Activated CD4-positive, alpha-beta memory T cell treated with anti-CD3 and anti-CD28 coated beads for 36 hours (primary cell): Measurements from ENCODE around the gene KIF18B. TPM values are rescaled to one million over a fixed set of nuclear protein-coding genes. Genes with fewer than 3 reads are reported as not detected.

Experiments
- microRNA-seq: library from miRNA; unstranded; fragments of <30 nt; microRNA quantifications from one replicate; pipeline ENCODE4 v1.2.0, GENCODE V29; 2022; ENCODE audit warnings: borderline number of aligned reads, borderline microRNAs expressed, borderline replicate concordance
- total RNA-seq, 2 experiments: library from RNA; stranded (reverse); gene quantifications; one replicate each; pipeline ENCODE4 v1.2.3, GENCODE V29; 2021

The KIF18B gene
- total RNA-seq, 2 experiments from 2014 or later, result 36.2 to 42.9 TPM

Small RNAs within 50 kb of the gene (microRNA-seq; reads per million reads assigned to microRNA genes)
- gene MIR6783, result 3.5 reads per million

Other genes starting within 250 kb of the KIF18B start
- 10 to 100 TPM; 25.9 to 27.9 TPM for gene DBF4B, start 239.1 kb downstream of the KIF18B start, total RNA-seq
- gene ADAM11, start 188.8 kb downstream of the KIF18B start, total RNA-seq, result under 1 TPM; 0.12 to 0.33 TPM
- 1 to 10 TPM; 1.9 to 2.7 TPM for gene GJC1, start 117.5 kb downstream of the KIF18B start, total RNA-seq
- not detected for gene HIGD1B, start 99.9 kb downstream of the KIF18B start, total RNA-seq
- gene EFTUD2, start 48.3 kb downstream of the KIF18B start, total RNA-seq, result 100 to 1,000 TPM; 162 to 171 TPM
- gene GFAP, start 32.3 kb downstream of the KIF18B start, total RNA-seq, result not detected
- gene C1QL1, start 20.5 kb upstream of the KIF18B start, total RNA-seq, result under 1 TPM; 0.76 to 0.87 TPM
- 10 to 100 TPM; 32.0 to 34.0 TPM for gene DCAKD, start 103.9 kb upstream of the KIF18B start, total RNA-seq
- 100 to 1,000 TPM; 158 TPM for gene NMT1, start 113.5 kb upstream of the KIF18B start, total RNA-seq
- 1 to 10 TPM; 4.3 to 4.4 TPM for gene PLCD3, start 184.7 kb upstream of the KIF18B start, total RNA-seq
- 10 to 100 TPM; 12.5 to 13.8 TPM for gene ACBD4, start 187.9 kb upstream of the KIF18B start, total RNA-seq
- 10 to 100 TPM; 24.9 to 25.4 TPM for gene HEXIM1, start 200.7 kb upstream of the KIF18B start, total RNA-seq
- 1 to 10 TPM; 5.3 to 5.6 TPM for gene HEXIM2, start 214.1 kb upstream of the KIF18B start, total RNA-seq